GM23248 (cell line): ENCODE measurements around the gene SARS2. TPM values are rescaled to one million over a fixed set of nuclear protein-coding genes. Genes with fewer than 3 reads are reported as not detected.
"Not testable (repeated sequence)": the region's sequence is repeated elsewhere in the genome, so short reads cannot be mapped to it uniquely, and the experiment has no call there.

Experiments used
- DNase-seq: peaks from one replicate; pipeline ENCODE4 v3.0.0-alpha.2; 2015
- H2AFZ ChIP-seq: fragments of 200-600 bp; sonication (generic); 2 replicates; pipeline ENCODE4 v1.6.1; 2016; ENCODE audit warnings: antibody characterized with exemption
- H3F3A ChIP-seq: fragments of 200-600 bp; sonication (generic); 2 replicates; pipeline ENCODE4 v1.6.1; 2016; ENCODE audit warnings: mild to moderate bottlenecking, antibody characterized with exemption, mixed run types; ENCODE audit not compliant: insufficient read depth
- H3K27ac ChIP-seq: fragments of 200-600 bp; sonication (generic); 2 replicates; pipeline ENCODE4 v1.5.1; 2016; ENCODE audit warnings: mild to moderate bottlenecking
- H3K27me3 ChIP-seq: fragments of 200-600 bp; sonication (generic); replicated peaks from 2 replicates; pipeline ENCODE4 v1.6.1; 2016; ENCODE audit warnings: mild to moderate bottlenecking; ENCODE audit not compliant: insufficient read depth
- H3K36me3 ChIP-seq: fragments of 200-600 bp; sonication (generic); 2 replicates; pipeline ENCODE4 v1.6.1; 2016; ENCODE audit warnings: low read depth, mild to moderate bottlenecking
- H3K4me1 ChIP-seq: fragments of 200-600 bp; sonication (generic); 2 replicates; pipeline ENCODE4 v1.6.1; 2016; ENCODE audit warnings: mild to moderate bottlenecking; ENCODE audit not compliant: insufficient read depth
- H3K4me2 ChIP-seq: fragments of 200-600 bp; sonication (generic); one replicate; pipeline ENCODE4 v1.6.1; 2016; ENCODE audit warnings: mild to moderate bottlenecking; ENCODE audit not compliant: unreplicated experiment
- H3K4me3 ChIP-seq: fragments of 200-600 bp; sonication (generic); 2 replicates; pipeline ENCODE4 v1.5.1; 2016; ENCODE audit warnings: mild to moderate bottlenecking
- H3K79me2 ChIP-seq: fragments of 200-600 bp; sonication (generic); 2 replicates; pipeline ENCODE4 v1.6.1; 2016; ENCODE audit warnings: mild to moderate bottlenecking; ENCODE audit not compliant: insufficient read depth
- H3K9ac ChIP-seq: fragments of 200-600 bp; sonication (generic); 2 replicates; pipeline ENCODE4 v1.6.1; 2016; ENCODE audit warnings: mild to moderate bottlenecking
- H3K9me2 ChIP-seq: fragments of 200-600 bp; sonication (generic); 2 replicates; pipeline ENCODE4 v1.6.1; 2016; ENCODE audit warnings: mixed run types, mild to moderate bottlenecking, moderate library complexity; ENCODE audit not compliant: insufficient read depth
- H3K9me3 ChIP-seq: fragments of 200-600 bp; sonication (generic); one replicate; pipeline ENCODE4 v1.6.1; 2017; ENCODE audit warnings: low read depth
- H4K20me1 ChIP-seq: fragments of 200-600 bp; sonication (generic); 2 replicates; pipeline ENCODE4 v1.6.0; 2016; ENCODE audit not compliant: insufficient read depth
- EZH2 ChIP-seq: fragments of 200-600 bp; sonication (generic); IDR thresholded peaks from 2 replicates; pipeline ENCODE4 v1.6.1; 2018; ENCODE audit warnings: antibody characterized with exemption, mild to moderate bottlenecking; ENCODE audit not compliant: insufficient read depth, poor library complexity, severe bottlenecking
- EZH2phosphoT487 ChIP-seq: fragments of 200-600 bp; sonication (generic); IDR thresholded peaks from 2 replicates; pipeline ENCODE4 v1.6.1; 2018; ENCODE audit warnings: antibody characterized with exemption, moderate library complexity, mild to moderate bottlenecking, low read depth; ENCODE audit not compliant: insufficient read depth
- WGBS, 2 experiments: methylation state at CpG; one replicate each; pipeline ENCODE4 v1.1.6; 2015 to 2017; ENCODE audit warnings: low lambda C conversion rate in 2 of 2, low coverage in 1 of 2; ENCODE audit errors: missing lambda C conversion rate in 2 of 2; 5-methylcytosine and 5-hydroxymethylcytosine counted together
- in situ Hi-C: fragments of 300-500 bp; cut with MboI; formaldehyde crosslinking; loops from 2 replicates; pipeline ENCODE4 v1.15.0; 2020
- polyA plus RNA-seq: library from polyadenylated mRNA; unstranded; fragments of >200 nt; fragmentation: Nextera tagmentation; extraction: Ambion mirVana; gene quantifications from 2 replicates; pipeline ENCODE4 v1.2.1, GENCODE V29; 2016
- total RNA-seq: library from RNA; depleted of rRNA; stranded (reverse); fragments of >200 nt; shearing (Covaris generic); gene quantifications from 2 replicates; pipeline ENCODE4 v1.2.3, GENCODE V29; 2014

Gene SARS2
- total and polyA plus RNA-seq, 2 experiments from 2014 or later = 18.4 to 33.2 TPM

DNA sequence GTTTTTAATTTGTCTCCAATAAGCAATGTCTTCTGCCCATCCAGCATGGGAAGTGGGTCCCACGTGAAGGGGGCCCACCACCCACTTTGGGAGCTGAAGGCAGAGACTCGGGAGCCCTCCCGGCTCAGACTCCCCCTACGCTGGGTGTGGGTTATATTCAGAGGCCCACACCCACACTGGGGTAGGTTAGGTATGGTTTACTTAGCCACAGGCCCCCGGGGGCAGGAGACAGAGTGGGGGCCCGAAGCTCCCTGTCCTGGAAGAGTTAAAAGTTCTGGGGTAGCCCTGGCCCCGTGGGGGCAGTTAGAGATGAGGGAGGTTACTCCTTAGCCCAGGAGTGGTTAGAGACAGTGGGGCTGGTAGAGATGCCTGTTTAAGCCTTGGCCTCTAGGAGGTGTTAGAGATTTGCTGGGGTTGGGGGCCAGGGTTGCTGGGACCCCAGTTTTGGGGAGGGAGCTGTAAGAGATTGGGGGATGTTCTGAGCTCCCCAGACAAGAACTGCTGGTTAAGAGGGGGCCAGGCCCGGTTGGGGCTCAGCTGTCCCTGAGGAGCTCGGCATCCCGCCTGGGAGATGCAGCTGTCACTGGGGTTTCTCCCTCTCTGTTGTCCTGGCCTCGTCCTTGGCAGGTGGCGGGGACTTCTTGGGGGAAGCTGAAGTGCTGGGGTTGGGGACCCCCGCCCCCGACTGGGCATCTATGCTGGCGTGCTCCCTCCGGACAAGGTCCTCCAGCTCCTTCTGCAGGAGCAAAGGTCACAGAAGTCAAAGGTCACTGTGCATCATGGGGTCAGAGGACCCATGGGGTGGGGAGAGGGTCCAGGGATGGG lies 51.8 kb downstream of the SARS2 start:
- no peaks in the 10 kb centered on the region for H3K27me3 ChIP-seq
- no peak overlapping the region for H3K27ac ChIP-seq
- H3K9me2 ChIP-seq = no peaks in the 10 kb centered on the region
- no peaks in the 10 kb centered on the region for H3F3A ChIP-seq
- H3K36me3 ChIP-seq = no peaks in the 10 kb centered on the region
- no peak overlapping the region for H2AFZ ChIP-seq
- H3K79me2 ChIP-seq = no peaks in the 10 kb centered on the region
- WGBS, 2 experiments = 83% methylated on average over 16 of the region's 16 CpGs
- no peak overlapping the region for H3K9ac ChIP-seq
- in situ Hi-C loops = no loop called here
- H3K4me1 ChIP-seq = no peaks in the 10 kb centered on the region
- DNase-seq = no peak
- no peaks in the 10 kb centered on the region for H4K20me1 ChIP-seq
- no peak overlapping the region for H3K4me2 ChIP-seq
- no peak overlapping the region for H3K4me3 ChIP-seq
- TF ChIP-seq EZH2phosphoT487 (no peak), EZH2 (no peak)
- H3K9me3 ChIP-seq = no peaks in the 10 kb centered on the region

DNA sequence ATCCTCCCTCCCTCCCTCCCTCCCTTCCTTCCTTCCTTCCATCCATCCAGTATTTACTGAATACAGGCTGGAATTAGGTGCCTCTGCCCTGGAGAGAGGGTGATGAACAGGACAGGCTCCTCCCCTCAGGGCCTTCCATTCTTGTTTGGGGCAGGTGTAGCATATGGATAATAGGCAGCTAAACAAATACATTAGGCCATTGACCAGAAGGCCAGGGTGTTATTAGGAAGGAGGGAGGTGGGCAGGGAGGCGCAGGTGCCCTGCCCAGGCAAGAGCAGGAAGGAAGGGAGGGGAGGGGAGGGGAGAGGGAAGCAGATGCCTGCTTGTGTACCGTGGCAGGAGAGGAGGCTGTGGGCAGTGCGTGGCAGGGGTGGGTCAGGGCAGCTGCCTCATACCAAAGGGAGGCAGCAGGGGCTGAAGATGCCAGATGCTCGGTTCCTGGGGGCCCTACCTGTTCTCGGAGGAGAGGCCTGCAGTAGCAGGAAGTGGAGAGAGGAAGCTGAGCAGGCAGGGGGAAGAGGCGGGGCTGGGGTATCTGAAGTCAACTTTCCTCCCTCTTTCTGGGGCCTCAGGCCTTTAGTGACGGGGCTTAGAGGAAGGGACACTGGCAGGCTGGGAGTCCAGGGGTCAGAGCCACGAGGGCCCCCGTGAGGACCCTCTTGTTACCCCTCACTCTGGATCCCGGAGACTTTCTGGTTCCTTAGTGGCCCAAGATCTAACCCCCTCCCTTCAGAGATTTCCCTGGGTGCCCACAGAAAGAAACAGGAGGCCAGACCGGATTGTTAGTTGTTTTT lies 52.6 kb downstream of the SARS2 start, which contains the start of gene RINL:
TSS of gene RINL (minus strand) at position 495 of the 794 bp plus-strand sequence. CDS start 1,533 bp downstream, outside the sequence.
- no peaks in the 10 kb centered on the region for H3K27me3 ChIP-seq
- 38 to 63% methylated on average over 6 to 11 of the region's 11 CpGs for WGBS, 2 experiments
- H3K9me2 ChIP-seq = no peaks in the 10 kb centered on the region
- no peaks in the 10 kb centered on the region for H3K4me1 ChIP-seq
- no peak for DNase-seq
- H2AFZ ChIP-seq = no peak within 1 kb of the TSS
- H3K36me3 ChIP-seq = no peaks in the 10 kb centered on the region
- H3F3A ChIP-seq = no peaks in the 10 kb centered on the region
- no peak within 1 kb of the TSS for H3K4me2 ChIP-seq
- H3K9ac ChIP-seq = no peak within 1 kb of the TSS
- no peaks in the 10 kb centered on the region for H4K20me1 ChIP-seq
- H3K79me2 ChIP-seq = no peaks in the 10 kb centered on the region
- H3K4me3 ChIP-seq = no peak within 1 kb of the TSS
- TF ChIP-seq EZH2 (no peak), EZH2phosphoT487 (no peak)
- H3K9me3 ChIP-seq = no peaks in the 10 kb centered on the region
- in situ Hi-C loops = no loop called here
- no peak within 1 kb of the TSS for H3K27ac ChIP-seq

DNA sequence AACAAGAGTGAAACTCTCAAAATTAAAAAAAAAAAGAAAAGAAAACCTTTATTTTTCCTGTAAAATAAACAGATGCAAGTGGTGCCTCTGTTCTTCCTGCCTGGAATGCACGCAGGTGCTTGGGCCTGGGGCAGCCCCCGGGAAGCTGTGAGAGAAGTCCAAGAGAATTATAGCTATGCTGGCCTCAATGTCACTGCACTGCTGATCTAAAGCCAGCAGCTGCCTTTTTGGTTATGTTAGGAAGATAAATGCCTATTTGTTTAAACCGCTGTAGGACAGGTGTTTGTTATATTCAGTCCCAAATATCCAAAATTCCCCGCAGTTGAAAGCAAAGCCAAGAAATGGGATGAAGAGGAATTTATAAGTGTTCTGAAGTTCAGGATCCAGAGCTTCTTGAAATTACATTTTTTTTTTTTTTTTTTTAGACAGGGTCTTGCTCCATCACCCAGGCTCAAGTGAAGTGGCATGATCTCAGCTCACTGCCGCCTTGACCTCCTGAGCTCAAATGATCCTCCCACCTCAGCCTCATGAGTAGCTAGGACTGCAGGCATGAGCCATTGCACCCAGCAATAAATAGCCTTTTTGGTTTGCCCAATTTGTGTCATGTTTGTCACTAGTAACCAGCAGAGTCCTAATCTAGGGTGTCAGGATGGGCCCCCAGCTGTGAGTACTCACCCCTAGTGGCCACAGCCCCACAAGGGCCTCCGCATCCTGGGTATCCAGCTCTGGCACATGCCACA lies 54.7 kb downstream of the SARS2 start:
- Histone ChIP-seq H3K4me3 (no peak overlapping the region), H4K20me1 (no peaks in the 10 kb centered on the region), H3K27ac (no peak overlapping the region), H3F3A (no peaks in the 10 kb centered on the region), H3K27me3 (no peaks in the 10 kb centered on the region), H3K79me2 (no peaks in the 10 kb centered on the region), H3K9me2 (no peaks in the 10 kb centered on the region), H3K9me3 (no peaks in the 10 kb centered on the region), H3K9ac (no peak overlapping the region), H2AFZ (no peak overlapping the region), H3K4me1 (no peaks in the 10 kb centered on the region), H3K4me2 (no peak overlapping the region), H3K36me3 (no peaks in the 10 kb centered on the region)
- WGBS, 2 experiments = 74 to 75% methylated on average over 6 of the region's 6 CpGs
- TF ChIP-seq EZH2phosphoT487 (no peak), EZH2 (no peak)
- no peak for DNase-seq
- in situ Hi-C loops = no loop called here

DNA sequence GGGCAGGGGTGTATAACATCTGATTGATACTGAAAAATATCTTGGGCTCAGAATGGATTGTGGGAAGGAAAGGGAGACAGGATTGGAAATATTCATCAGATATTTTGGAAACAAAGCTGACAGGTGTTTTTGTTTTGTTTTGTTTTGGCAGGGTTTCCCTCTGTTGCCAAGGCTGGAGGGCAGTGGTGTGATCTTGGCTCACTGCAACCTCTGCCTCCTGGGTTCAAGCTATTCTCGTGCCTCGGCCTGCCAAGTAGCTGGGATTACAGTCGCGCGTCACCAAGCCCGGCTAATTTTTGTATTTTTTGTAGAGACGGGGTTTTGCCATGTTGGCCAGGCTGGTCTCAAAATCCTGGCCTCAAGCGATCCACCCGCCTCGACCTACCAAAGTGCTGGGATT lies 57.2 kb downstream of the SARS2 start:
- in situ Hi-C loops, H3K9me3 ChIP-seq, H3K4me1 ChIP-seq, DNase-seq, H3K4me3 ChIP-seq, H3F3A ChIP-seq, H3K9me2 ChIP-seq, H2AFZ ChIP-seq, H3K79me2 ChIP-seq, H4K20me1 ChIP-seq, H3K36me3 ChIP-seq, H3K27me3 ChIP-seq, H3K4me2 ChIP-seq, H3K9ac ChIP-seq, H3K27ac ChIP-seq: not testable (repeated sequence)
- WGBS, 2 experiments = 77 to 84% methylated on average over 10 of the region's 10 CpGs
